ENCODE measurements around the gene CTSH.

DNA sequence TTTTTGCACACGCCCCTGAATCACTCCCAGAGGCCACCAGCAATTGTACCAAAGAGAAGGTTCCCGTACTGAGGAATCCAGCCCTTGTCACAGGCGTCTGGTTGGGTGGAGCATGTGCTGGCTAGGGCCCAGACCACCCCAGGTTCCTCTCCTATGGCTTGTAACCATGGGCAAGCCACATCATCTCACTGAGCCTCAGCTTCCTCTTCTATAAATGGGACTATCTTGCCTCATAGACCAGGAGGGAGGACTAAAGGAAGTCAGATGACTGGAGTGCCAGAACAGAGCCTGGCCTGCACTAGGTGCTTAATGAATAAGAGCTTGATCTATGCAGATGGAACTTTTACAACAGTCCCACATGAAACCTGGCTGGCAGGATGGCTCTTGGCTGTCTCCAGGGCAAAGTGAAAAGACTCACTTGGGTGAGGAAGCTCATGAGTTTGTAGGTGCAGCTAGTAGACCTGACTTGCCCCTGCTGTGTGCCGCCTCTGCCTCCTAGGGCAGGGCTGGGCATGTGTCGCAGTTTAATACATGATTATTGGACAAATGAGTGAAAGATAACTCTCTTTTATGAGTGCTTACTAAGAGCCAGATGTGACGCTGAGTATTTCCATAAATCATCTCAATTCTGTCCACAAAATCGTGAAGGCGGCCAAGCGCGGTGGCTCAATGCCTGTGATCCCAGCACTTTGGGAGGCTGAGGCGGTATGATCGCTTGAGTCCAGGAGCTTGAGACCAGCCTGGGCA lies 29.3 kb downstream of the CTSH start:
- TF ChIP-seq CTCF (IDR thresholded peaks at IDR 0.05) (no peak), POLR2A (IDR thresholded peaks at IDR 0.05) (no peak), POLR2AphosphoS5 (IDR thresholded peaks at IDR 0.05) (no peak)

All from gastroesophageal sphincter (tissue), 3 donors.